HepG2 (cell line): ENCODE measurements around the gene DGAT2. TPM values are rescaled to one million over a fixed set of nuclear protein-coding genes. Genes with fewer than 3 reads are reported as not detected.
A peak's percentile ranks its signal among the peaks of the same experiment; 100 is the strongest.

Experiments
- DNMT3B ChIP-seq: conservative IDR thresholded peaks from 2 replicates; pipeline ENCODE4 v1.6.1; 2016; ENCODE audit warnings: missing biosample characterization, control low read depth
- EEA1 ChIP-seq: sonication (generic); formaldehyde crosslinking; IDR thresholded peaks from 2 replicates; pipeline ENCODE4 v1.5.1; 2020; ENCODE audit warnings: mild to moderate bottlenecking, missing genetic modification reagents, borderline replicate concordance
- JUN ChIP-seq: sonication (generic); formaldehyde crosslinking; IDR thresholded peaks from 2 replicates; pipeline ENCODE4 v1.4.0; 2020; ENCODE audit warnings: mild to moderate bottlenecking, missing genetic modification reagents
- KLF15 ChIP-seq: sonication (generic); formaldehyde crosslinking; IDR thresholded peaks from 2 replicates; pipeline ENCODE4 v1.8.1; 2023; ENCODE audit warnings: borderline replicate concordance, mild to moderate bottlenecking, inconsistent platforms, missing genetic modification reagents, mixed read lengths
- MXD4 ChIP-seq: IDR thresholded peaks from 2 replicates; pipeline ENCODE4 v1.6.1; 2016; ENCODE audit warnings: mild to moderate bottlenecking, missing biosample characterization, missing genetic modification reagents
- SIN3A ChIP-seq: IDR thresholded peaks from 2 replicates; pipeline ENCODE4 v1.6.1; 2011; ENCODE audit warnings: low read depth, mild to moderate bottlenecking, control low read depth, low read length, borderline replicate concordance
- TGIF2 ChIP-seq: IDR thresholded peaks from 2 replicates; pipeline ENCODE4 v1.6.1; 2016; ENCODE audit warnings: control low read depth, missing compliant biosample characterization
- TRIM22 ChIP-seq: fragments of 450-650 bp; IDR thresholded peaks from 2 replicates; pipeline ENCODE4 v1.6.1; 2017
- ZKSCAN5 ChIP-seq: sonication (generic); formaldehyde crosslinking; IDR thresholded peaks from 2 replicates; pipeline ENCODE4 v1.5.1; 2020; ENCODE audit warnings: mild to moderate bottlenecking, missing genetic modification reagents
- ZNF251 ChIP-seq: sonication (generic); formaldehyde crosslinking; IDR thresholded peaks from 2 replicates; pipeline ENCODE4 v1.9.0; 2021; ENCODE audit warnings: mild to moderate bottlenecking, missing genetic modification reagents
- ZNF510 ChIP-seq: sonication (generic); formaldehyde crosslinking; IDR thresholded peaks from 2 replicates; pipeline ENCODE4 v1.4.0; 2020; ENCODE audit warnings: low read depth, mild to moderate bottlenecking, missing genetic modification reagents
- polyA plus RNA-seq, 8 experiments: library from polyadenylated mRNA; depleted of rRNA in 3 of 8; stranded (reverse) in 7 of 8; unstranded in 1 of 8; fragments of >200 nt; fragmentation: Illumina TruSeq in 4 of 8; extraction: Trizol in 4 of 8; gene quantifications; 2 replicates each; pipeline versions ENCODE4 v1.2.1 to v1.2.3, GENCODE V29; 2011 to 2016; ENCODE audit warnings: low read depth in 4 of 8, missing spikeins in 1 of 8, mixed read lengths in 1 of 8; ENCODE audit not compliant: insufficient read depth in 1 of 8
- total RNA-seq, 5 experiments: library from RNA; depleted of rRNA; stranded (reverse); fragments of >200 nt; fragmentation: Illumina TruSeq; extraction: Trizol; gene quantifications; 2 replicates each; pipeline ENCODE4 v1.2.3, GENCODE V29; 2016; ENCODE audit warnings: low read depth in 1 of 5
- TF ChIP-seq, protein P1 (sequence below): sonication (generic); formaldehyde crosslinking; IDR thresholded peaks from 2 replicates; pipeline ENCODE4 v1.5.0; 2020; ENCODE audit warnings: mild to moderate bottlenecking, missing genetic modification reagents, borderline replicate concordance
- TF ChIP-seq, protein P2 (sequence below), 2 experiments: sonication (generic) in 1 of 2; formaldehyde crosslinking in 1 of 2; IDR thresholded peaks; 2 replicates each; pipeline versions ENCODE4 v1.5.1 to v1.6.1; 2011 to 2020; ENCODE audit warnings: borderline replicate concordance in 1 of 2, low read depth in 1 of 2, low read length in 1 of 2, mild to moderate bottlenecking in 1 of 2, missing genetic modification reagents in 1 of 2, moderate library complexity in 1 of 2
- TF ChIP-seq, protein P3 (sequence below): sonication (generic); formaldehyde crosslinking; IDR thresholded peaks from 2 replicates; pipeline ENCODE4 v1.5.1; 2020; ENCODE audit warnings: mild to moderate bottlenecking, missing genetic modification reagents, borderline replicate concordance

Gene DGAT2
- total and polyA plus RNA-seq, 2 of the 13 experiments (the other 11 are each of a cell fraction or from before 2014, with no cell fraction given): 39.0 to 65.6 TPM

DNA sequence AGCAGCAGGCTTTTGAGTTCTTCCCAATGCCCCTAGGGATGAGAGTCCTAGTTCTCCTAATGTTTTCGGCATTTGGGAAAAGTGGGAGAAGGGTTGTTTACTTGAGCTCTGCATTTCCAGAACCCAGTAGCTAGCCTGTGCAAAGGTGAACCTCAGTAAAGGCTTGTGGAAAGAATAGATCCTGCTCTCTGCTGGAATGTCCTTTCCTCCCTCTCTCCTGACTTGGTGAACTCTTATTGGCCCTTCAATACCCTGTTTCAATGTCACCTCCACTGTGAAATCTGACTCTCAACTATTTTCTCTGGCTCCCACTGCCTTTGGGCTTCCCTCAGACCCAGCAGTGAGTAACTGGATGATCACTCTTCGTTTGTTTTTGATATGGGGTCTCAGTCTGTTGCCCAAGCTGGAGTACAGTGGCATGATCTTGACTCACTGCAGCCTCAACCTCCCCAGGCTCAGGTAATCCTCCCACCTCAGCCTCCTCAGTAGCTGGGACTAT is 44.0 kb downstream of the DGAT2 start (continued):
- TF ChIP-seq KLF15 (CRISPR knock-in tag) (no peak), EEA1 (CRISPR knock-in tag) (no peak), ZKSCAN5 (CRISPR knock-in tag) (peak; percentile 54; the same call in 1 of the 2 replicates), TGIF2 (CRISPR knock-in tag) (no peak), ZNF510 (CRISPR knock-in tag) (no peak), MXD4 (CRISPR knock-in tag) (0 out of 2 replicates have a peak, but pooled peaks have one; percentile 50), SIN3A (0 out of 2 replicates have a peak, but pooled peaks have one; percentile 32), DNMT3B (CRISPR knock-in tag) (no peak), TRIM22 (no peak), JUN (CRISPR knock-in tag) (no peak), ZNF251 (CRISPR knock-in tag) (no peak)
- TF ChIP-seq, protein P1, sequence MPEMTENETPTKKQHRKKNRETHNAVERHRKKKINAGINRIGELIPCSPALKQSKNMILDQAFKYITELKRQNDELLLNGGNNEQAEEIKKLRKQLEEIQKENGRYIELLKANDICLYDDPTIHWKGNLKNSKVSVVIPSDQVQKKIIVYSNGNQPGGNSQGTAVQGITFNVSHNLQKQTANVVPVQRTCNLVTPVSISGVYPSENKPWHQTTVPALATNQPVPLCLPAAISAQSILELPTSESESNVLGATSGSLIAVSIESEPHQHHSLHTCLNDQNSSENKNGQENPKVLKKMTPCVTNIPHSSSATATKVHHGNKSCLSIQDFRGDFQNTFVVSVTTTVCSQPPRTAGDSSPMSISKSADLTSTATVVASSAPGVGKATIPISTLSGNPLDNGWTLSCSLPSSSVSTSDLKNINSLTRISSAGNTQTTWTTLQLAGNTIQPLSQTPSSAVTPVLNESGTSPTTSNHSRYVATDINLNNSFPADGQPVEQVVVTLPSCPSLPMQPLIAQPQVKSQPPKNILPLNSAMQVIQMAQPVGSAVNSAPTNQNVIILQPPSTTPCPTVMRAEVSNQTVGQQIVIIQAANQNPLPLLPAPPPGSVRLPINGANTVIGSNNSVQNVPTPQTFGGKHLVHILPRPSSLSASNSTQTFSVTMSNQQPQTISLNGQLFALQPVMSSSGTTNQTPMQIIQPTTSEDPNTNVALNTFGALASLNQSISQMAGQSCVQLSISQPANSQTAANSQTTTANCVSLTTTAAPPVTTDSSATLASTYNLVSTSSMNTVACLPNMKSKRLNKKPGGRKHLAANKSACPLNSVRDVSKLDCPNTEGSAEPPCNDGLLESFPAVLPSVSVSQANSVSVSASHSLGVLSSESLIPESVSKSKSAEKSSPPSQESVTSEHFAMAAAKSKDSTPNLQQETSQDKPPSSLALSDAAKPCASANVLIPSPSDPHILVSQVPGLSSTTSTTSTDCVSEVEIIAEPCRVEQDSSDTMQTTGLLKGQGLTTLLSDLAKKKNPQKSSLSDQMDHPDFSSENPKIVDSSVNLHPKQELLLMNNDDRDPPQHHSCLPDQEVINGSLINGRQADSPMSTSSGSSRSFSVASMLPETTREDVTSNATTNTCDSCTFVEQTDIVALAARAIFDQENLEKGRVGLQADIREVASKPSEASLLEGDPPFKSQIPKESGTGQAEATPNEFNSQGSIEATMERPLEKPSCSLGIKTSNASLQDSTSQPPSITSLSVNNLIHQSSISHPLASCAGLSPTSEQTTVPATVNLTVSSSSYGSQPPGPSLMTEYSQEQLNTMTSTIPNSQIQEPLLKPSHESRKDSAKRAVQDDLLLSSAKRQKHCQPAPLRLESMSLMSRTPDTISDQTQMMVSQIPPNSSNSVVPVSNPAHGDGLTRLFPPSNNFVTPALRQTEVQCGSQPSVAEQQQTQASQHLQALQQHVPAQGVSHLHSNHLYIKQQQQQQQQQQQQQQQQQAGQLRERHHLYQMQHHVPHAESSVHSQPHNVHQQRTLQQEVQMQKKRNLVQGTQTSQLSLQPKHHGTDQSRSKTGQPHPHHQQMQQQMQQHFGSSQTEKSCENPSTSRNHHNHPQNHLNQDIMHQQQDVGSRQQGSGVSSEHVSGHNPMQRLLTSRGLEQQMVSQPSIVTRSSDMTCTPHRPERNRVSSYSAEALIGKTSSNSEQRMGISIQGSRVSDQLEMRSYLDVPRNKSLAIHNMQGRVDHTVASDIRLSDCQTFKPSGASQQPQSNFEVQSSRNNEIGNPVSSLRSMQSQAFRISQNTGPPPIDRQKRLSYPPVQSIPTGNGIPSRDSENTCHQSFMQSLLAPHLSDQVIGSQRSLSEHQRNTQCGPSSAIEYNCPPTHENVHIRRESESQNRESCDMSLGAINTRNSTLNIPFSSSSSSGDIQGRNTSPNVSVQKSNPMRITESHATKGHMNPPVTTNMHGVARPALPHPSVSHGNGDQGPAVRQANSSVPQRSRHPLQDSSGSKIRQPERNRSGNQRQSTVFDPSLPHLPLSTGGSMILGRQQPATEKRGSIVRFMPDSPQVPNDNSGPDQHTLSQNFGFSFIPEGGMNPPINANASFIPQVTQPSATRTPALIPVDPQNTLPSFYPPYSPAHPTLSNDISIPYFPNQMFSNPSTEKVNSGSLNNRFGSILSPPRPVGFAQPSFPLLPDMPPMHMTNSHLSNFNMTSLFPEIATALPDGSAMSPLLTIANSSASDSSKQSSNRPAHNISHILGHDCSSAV (CRISPR knock-in tag): no peak
- TF ChIP-seq, protein P2, sequence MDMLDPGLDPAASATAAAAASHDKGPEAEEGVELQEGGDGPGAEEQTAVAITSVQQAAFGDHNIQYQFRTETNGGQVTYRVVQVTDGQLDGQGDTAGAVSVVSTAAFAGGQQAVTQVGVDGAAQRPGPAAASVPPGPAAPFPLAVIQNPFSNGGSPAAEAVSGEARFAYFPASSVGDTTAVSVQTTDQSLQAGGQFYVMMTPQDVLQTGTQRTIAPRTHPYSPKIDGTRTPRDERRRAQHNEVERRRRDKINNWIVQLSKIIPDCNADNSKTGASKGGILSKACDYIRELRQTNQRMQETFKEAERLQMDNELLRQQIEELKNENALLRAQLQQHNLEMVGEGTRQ (IDR thresholded peaks at IDR 0.05; ENCODE audit: low read depth, low read length): no peak
- TF ChIP-seq, protein P2 (CRISPR knock-in tag; IDR thresholded peaks at IDR 0.05; ENCODE audit: borderline replicate concordance): no peak
- TF ChIP-seq, protein P3, sequence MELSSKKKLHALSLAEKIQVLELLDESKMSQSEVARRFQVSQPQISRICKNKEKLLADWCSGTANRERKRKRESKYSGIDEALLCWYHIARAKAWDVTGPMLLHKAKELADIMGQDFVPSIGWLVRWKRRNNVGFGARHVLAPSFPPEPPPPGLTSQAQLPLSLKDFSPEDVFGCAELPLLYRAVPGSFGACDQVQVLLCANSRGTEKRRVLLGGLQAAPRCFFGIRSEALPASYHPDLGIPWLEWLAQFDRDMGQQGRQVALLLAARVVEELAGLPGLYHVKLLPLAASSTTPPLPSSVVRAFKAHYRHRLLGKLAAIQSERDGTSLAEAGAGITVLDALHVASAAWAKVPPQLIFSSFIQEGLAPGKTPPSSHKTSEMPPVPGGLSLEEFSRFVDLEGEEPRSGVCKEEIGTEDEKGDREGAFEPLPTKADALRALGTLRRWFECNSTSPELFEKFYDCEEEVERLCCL (CRISPR knock-in tag): no peak
